ENCODE measurements around the gene LMX1A. TPM values are rescaled to one million over a fixed set of nuclear protein-coding genes. Genes with fewer than 3 reads are reported as not detected.
A peak's percentile ranks its signal among the peaks of the same experiment; 100 is the strongest.

Gene LMX1A
- total RNA-seq, 2 donors from 2014 or later: not detected

DNA sequence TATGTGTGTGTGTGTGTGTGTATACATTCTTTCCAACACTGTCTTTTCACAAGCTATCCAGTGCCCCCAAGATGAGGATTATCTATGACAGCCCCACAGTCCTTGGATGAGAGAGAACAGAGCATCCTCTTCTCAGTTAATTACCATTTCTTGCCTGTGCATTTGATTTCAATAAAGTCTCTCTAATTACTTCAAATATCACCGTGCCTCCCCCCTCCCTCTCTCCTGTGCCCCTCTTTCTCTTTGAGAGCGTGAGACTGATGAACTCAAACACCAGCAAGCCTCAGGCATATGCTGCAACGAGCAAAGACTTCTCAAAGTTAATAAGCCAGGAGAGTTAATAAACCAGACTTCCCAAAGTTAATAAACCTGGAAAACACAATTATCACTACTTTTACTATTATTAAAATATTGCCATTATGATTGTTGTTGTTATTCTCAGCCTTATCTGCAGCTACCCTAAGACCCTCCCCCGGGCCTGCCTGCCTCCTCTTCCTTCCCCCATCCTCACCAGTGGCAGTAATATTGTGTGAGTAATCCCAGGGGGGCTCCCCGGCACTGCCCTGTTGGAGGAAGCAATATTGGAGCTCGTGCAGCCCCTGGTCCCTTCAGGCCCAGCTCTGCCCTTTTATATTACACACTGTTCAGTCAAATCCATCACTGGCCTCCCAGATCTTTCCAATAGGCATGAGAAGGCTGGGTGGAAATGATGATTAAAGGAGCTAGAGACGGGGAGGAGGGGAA, 30.9 kb downstream of the LMX1A start:
- no peaks in the 10 kb centered on the region for H3K36me3 Mint-ChIP-seq
- peaks cover 30 to 49% of the 10 kb centered on the region in 2 donors for H3K27me3 Mint-ChIP-seq
- H3K27ac Mint-ChIP-seq: no peak overlapping the region
- H3K9me3 Mint-ChIP-seq: no peaks in the 10 kb centered on the region
- DNase-seq (ENCODE audit: low spot score): no peak
- H3K4me1 Mint-ChIP-seq (ENCODE audit: low read depth in 2 of 2): no peaks in the 10 kb centered on the region
- H3K4me3 Mint-ChIP-seq: no peak overlapping the region
- no peak for ATAC-seq

DNA sequence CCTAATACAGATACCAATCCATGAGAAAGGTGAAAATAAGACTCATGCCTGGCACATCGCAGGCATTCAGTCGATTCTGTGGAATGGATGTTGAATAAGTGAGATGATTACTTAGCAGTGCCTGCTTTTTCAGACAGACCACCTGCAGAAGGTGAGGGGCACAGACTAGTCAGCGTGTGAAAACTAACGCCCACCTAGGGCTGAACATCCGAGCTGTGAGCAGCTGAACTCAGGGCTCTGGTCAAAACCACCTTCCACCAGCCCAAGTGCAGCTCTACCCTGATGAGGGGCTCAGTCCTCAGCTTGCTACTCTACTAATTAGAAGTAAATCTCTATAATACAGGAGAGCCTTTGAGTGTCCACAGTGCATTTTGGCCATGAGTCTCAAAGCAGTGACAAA, 32.5 kb downstream of the LMX1A start:
- Mint-ChIP-seq H3K27ac (no peak overlapping the region), H3K36me3 (no peaks in the 10 kb centered on the region), H3K9me3 (no peaks in the 10 kb centered on the region), H3K4me3 (no peak overlapping the region), H3K27me3 (peaks cover 24 to 54% of the 10 kb centered on the region in 2 donors), H3K4me1 (ENCODE audit: low read depth in 2 of 2) (no peaks in the 10 kb centered on the region)
- ATAC-seq (no peak), DNase-seq (ENCODE audit: low spot score) (no peak)

DNA sequence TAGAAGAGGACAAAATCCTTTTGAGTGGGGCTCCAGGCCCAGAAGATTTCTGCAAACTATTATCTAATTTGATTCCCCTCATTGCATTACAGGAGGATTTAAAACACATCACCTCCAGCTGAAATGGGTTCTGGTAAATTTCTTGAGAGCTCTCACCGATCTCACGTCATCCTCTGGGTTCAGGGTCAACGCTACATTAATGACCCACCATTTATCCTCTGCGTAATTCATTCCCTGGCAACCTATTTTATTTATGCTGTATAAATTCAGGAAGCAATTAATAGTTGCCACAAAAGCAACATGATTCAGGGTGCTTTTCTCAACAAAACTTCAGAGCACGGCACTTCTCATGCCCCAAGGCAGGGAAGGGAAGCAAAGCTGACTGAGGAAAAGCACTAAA, 38.9 kb downstream of the LMX1A start:
- no peaks in the 10 kb centered on the region for H3K9me3 Mint-ChIP-seq
- no peaks in the 10 kb centered on the region for H3K36me3 Mint-ChIP-seq
- H3K27me3 Mint-ChIP-seq: peaks cover 20 to 58% of the 10 kb centered on the region in 2 donors
- H3K4me3 Mint-ChIP-seq: no peak overlapping the region
- no peak for DNase-seq (ENCODE audit: low spot score)
- H3K27ac Mint-ChIP-seq: no peak overlapping the region
- no peaks in the 10 kb centered on the region for H3K4me1 Mint-ChIP-seq (ENCODE audit: low read depth in 2 of 2)
- ATAC-seq: no peak

DNA sequence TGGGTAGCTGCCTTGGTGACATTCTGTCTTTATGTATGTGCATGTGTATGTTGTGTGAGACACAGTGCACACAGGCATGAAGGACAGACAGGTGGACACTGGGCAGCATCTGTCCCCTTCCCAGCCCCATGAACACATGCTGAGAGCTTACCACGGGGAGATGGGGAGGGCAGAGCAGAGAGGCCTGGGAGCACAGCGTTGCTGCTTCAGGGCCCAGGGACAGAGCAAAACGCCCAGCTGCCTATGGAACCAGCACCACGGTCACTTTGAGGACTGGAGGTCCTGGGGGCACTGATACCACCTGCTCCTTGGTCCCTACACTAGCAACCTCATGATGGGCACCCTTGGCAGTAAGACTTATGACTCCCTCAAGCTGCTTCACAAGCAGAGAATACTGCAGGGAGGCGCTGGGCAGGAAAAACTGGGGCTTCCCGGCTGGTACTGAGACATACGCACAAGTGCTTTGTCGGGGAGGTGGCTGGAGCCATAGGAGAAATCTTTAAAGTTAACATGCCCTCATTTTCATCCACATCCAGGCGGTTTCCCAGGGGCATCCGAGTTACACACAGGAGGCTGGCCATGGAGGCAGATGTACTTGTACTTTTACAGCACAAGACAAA, 40.3 kb downstream of the LMX1A start:
- ATAC-seq (peak; percentile 38 to 46), DNase-seq (ENCODE audit: low spot score) (no peak)
- H3K27ac Mint-ChIP-seq: no peak overlapping the region
- no peaks in the 10 kb centered on the region for H3K4me1 Mint-ChIP-seq (ENCODE audit: low read depth in 2 of 2)
- H3K4me3 Mint-ChIP-seq: no peak overlapping the region
- H3K9me3 Mint-ChIP-seq: no peaks in the 10 kb centered on the region
- peaks cover 20 to 55% of the 10 kb centered on the region in 2 donors for H3K27me3 Mint-ChIP-seq
- no peaks in the 10 kb centered on the region for H3K36me3 Mint-ChIP-seq

DNA sequence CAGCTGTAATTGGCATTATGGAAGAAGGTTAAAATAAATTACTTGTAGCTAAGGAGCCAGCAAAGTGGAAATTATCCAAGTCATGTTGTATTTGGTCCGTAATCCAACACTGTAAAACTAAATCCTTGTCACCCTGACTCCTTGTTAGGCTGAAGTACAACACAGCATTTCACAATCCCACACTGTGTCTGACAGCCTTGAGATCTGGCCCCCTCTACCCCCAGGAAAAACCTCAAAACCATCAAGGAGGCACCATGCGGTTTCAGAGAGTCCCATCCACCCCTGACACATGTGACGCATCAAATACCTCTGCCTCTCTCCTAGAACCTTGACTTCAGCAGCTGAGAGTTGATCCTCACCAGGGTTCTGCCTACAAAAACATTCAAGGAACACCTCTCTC, 41.0 kb downstream of the LMX1A start:
- Mint-ChIP-seq H3K9me3 (no peaks in the 10 kb centered on the region), H3K36me3 (no peaks in the 10 kb centered on the region), H3K27me3 (peaks cover 20 to 47% of the 10 kb centered on the region in 2 donors), H3K4me1 (ENCODE audit: low read depth in 2 of 2) (no peaks in the 10 kb centered on the region), H3K4me3 (no peak overlapping the region), H3K27ac (no peak overlapping the region)
- DNase-seq (ENCODE audit: low spot score) (no peak), ATAC-seq (no peak)

DNA sequence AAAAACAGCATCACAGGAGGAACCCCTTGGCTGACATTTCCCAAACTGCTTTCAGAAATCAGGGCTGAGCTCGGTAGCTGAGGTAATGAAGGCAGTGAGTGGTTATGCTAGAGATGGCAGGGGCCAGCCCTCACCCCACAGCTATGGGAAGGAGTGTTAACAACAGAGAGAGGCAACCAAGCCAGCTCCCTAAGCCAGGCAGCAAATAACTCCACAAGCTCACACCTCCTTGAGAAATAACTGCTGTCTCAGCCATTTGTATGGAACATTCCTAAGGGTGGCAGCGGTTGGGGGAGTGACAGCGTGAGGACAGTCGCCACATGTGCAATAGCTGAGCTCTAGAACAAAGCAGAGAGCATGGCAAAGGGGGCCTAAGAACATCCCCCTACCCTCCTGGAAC, 42.6 kb downstream of the LMX1A start:
- Mint-ChIP-seq H3K27me3 (peaks cover 17 to 40% of the 10 kb centered on the region in 2 donors), H3K4me1 (ENCODE audit: low read depth in 2 of 2) (no peaks in the 10 kb centered on the region), H3K36me3 (no peaks in the 10 kb centered on the region), H3K4me3 (no peak overlapping the region), H3K27ac (no peak overlapping the region), H3K9me3 (no peaks in the 10 kb centered on the region)
- DNase-seq (ENCODE audit: low spot score): no peak
- no peak for ATAC-seq

DNA sequence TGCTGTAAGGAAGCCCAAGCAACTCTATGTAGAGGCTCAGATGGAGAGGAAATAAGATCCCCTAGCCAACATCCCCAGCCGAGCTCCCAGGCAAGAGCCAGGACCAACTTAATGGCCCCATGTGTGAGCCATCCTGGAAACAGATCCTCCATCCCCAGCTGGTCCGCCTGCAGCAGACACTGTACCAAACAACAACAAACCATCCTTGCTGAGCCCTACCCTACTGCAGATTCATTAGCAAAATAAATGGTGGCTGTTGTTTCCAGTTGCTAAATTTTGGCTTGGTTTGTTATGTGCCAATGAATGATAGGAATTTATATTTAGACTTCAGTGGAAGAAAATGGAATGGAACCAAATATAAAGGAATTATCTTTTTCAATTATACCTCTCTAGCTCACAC, 43.9 kb downstream of the LMX1A start:
- H3K4me3 Mint-ChIP-seq: no peak overlapping the region
- H3K27me3 Mint-ChIP-seq: peaks cover 12 to 32% of the 10 kb centered on the region in 2 donors
- no peak overlapping the region for H3K27ac Mint-ChIP-seq
- ATAC-seq (no peak), DNase-seq (ENCODE audit: low spot score) (no peak)
- no peaks in the 10 kb centered on the region for H3K9me3 Mint-ChIP-seq
- H3K36me3 Mint-ChIP-seq: no peaks in the 10 kb centered on the region
- H3K4me1 Mint-ChIP-seq (ENCODE audit: low read depth in 2 of 2): no peaks in the 10 kb centered on the region

DNA sequence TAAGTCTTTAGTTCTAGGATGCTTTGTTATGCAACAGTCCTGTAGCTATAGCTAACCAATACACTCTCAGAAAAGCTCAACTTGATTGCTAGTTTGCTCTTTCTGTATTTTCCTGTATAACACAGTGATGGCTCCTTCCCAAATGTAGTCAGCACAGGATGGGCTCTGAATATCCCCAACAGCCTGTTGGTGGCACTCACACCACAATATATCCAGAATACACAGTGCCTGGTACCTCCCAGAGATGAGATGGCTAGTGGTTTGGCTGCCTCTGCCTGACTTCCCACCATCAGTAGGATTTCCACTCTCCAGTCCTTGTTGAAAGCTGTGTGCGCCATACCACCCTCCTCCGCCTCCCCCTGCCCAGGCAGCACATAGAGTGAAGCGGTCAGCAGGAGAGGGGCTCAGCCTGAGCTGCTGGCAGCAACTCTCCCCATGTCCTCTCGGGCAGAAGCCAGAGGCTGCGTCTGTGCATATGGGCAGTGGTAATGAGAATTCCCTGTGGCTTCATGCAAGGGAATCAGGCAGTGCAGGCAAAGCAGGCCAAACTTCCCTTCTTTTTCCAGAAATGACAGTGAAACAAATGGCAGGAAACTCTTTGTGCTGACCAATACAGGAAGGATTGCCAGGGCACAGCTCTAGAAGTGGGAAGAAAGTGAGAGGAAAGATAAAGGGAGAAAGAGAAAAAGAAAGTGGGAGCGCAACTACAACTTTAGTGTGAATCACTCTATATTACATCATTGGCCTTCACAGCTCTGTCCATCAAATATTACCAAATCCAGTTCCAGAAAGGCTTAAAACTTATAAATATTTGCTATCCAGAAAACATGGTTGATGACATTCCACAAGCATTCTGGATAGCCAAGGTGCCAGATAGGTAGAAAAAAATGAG, 49.7 kb downstream of the LMX1A start:
- peaks cover 12 to 26% of the 10 kb centered on the region in 2 donors for H3K27me3 Mint-ChIP-seq
- H3K9me3 Mint-ChIP-seq: no peaks in the 10 kb centered on the region

DNA sequence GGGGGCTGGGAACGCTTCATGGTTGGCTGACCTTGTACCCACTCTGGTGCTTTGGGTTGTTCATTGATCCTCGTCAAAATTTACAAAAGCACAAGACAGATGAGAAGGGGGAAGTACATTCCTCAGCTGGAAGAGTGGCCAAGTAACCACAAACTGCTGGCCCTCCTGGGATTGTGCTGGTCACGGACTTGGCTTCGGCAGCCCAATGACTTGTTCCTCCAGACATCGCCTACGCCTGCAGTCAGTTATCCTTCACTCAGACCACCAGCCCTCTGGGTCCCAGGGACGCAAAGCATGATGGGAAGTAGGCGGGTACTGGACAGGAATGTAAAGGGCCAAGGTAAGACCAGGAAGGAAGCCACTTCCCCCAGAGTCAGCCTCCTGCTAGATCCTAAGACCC, 53.1 kb downstream of the LMX1A start:
- no peaks in the 10 kb centered on the region for H3K4me1 Mint-ChIP-seq (ENCODE audit: low read depth in 2 of 2)
- no peak for ATAC-seq
- no peak overlapping the region for H3K27ac Mint-ChIP-seq

More for the DNA sequence above, 49.7 kb downstream of the LMX1A start:
- ATAC-seq (peak in 1 of 2 donors; percentile 34), DNase-seq (ENCODE audit: low spot score) (no peak)
- Mint-ChIP-seq H3K4me3 (no peak overlapping the region), H3K27ac (no peak overlapping the region), H3K36me3 (no peaks in the 10 kb centered on the region), H3K4me1 (ENCODE audit: low read depth in 2 of 2) (no peaks in the 10 kb centered on the region)

DNA sequence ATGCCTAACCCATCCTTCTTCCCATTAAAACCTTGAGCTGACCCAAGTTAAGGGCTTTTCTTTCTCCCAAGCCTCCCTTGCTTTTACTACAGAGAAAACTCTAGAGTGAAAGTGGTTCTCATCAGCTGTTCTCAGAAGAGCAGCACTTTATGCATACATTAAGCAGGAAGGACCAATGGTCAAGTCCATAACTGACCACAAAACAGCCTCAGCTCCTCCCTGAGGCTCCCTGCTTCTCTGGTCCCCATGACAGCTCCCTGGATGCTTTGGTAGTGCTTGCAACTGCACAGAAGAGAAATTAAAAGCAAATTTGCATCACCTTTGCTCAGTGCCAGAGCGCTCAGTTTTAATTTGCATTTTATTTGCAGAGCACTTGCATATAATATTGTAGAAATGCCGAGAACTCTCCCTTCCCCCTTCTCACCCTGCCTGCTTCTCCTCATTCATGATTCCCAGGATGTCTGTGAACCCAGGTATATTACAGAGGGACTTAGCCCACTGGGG, 56.1 kb downstream of the LMX1A start:
- H3K36me3 Mint-ChIP-seq: no peaks in the 10 kb centered on the region
- ATAC-seq: no peak
- no peak for DNase-seq (ENCODE audit: low spot score)
- no peaks in the 10 kb centered on the region for H3K9me3 Mint-ChIP-seq
- no peak overlapping the region for H3K27ac Mint-ChIP-seq
- H3K27me3 Mint-ChIP-seq: peaks cover 16 to 23% of the 10 kb centered on the region in 2 donors
- no peaks in the 10 kb centered on the region for H3K4me1 Mint-ChIP-seq (ENCODE audit: low read depth in 2 of 2)
- H3K4me3 Mint-ChIP-seq: no peak overlapping the region

More for the DNA sequence above, 53.1 kb downstream of the LMX1A start:
- Mint-ChIP-seq H3K4me3 (no peak overlapping the region), H3K36me3 (no peaks in the 10 kb centered on the region), H3K9me3 (no peaks in the 10 kb centered on the region), H3K27me3 (peaks cover 22 to 29% of the 10 kb centered on the region in 2 donors)
- no peak for DNase-seq (ENCODE audit: low spot score)

DNA sequence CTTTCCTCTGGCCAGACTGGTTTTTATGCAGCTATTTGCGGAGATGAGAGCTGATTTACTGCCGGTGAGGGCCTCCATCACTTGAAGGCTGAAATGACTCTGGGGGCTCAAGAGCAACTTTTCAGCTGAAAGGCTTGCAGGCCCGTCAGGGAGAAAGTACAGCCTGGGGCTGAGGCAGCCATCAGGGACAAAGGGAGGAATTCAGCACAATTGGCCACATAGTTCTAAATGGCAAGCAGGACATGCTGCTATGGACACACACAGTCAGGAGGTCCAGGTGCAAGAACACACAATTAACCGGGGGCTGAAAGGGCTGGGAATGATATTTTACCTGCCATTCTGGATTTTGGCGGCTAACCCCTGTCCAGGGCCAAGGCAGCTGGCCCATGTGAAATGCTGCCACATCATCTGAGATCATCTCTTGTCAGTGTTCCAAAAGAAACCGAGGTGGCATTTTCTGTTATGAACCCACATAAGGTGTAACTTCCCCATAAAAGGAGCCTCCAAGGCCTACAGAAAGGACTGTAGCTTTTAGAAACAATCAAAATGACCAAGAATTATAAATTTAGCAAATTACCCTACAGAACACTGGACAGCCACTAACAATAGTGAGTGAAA, 58.2 kb downstream of the LMX1A start:
- no peaks in the 10 kb centered on the region for H3K9me3 Mint-ChIP-seq
- no peak overlapping the region for H3K4me3 Mint-ChIP-seq
- no peaks in the 10 kb centered on the region for H3K36me3 Mint-ChIP-seq
- H3K27ac Mint-ChIP-seq: no peak overlapping the region
- H3K27me3 Mint-ChIP-seq: peaks cover 8 to 15% of the 10 kb centered on the region in 2 donors
- DNase-seq (ENCODE audit: low spot score) (no peak), ATAC-seq (no peak)
- no peaks in the 10 kb centered on the region for H3K4me1 Mint-ChIP-seq (ENCODE audit: low read depth in 2 of 2)

DNA sequence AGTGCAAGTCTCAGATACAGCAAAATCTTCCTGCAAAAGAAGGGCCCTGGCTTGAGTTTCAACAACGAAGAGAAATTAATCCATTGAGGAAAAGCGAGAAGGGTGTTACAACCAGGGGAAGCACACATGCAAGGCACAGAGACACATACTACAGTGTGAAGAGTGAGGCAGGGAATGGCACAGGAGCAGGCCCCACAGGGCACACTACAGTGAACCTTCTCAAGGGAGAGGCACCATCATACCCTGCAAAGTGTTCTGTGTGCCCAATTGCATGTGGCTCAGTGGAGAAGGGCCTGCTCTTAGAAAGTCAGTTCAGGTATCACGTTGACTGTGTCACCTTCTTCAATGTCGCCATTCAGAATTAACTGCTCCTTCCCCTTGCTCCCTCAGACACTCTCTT, 60.3 kb downstream of the LMX1A start:
- Mint-ChIP-seq H3K36me3 (no peaks in the 10 kb centered on the region), H3K4me3 (no peak overlapping the region), H3K9me3 (no peaks in the 10 kb centered on the region), H3K27me3 (peaks cover 4 to 12% of the 10 kb centered on the region in 2 donors), H3K4me1 (ENCODE audit: low read depth in 2 of 2) (no peaks in the 10 kb centered on the region), H3K27ac (no peak overlapping the region)
- DNase-seq (ENCODE audit: low spot score) (no peak), ATAC-seq (no peak)

DNA sequence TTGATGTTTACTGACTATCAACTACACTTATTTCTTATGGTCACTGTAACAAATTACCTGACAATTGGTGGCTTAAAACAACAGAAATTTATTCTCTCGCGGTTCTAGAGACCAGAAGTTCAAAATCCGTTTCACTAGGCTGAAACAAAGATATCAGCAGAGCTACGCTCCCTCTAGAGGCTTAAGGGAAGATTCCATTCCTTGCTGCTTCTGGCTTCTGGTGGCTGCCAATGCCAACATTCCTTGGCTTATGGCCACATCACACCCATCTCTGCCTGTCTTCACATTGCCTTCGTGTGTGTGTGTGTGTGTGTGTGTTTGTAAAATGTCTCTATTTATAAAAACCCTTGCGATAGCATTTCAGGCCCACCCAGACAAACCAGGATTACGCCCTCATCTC, 66.4 kb downstream of the LMX1A start:
- Mint-ChIP-seq H3K27ac (no peak overlapping the region), H3K4me3 (no peak overlapping the region), H3K27me3 (peaks cover 7 to 8% of the 10 kb centered on the region in 2 donors), H3K4me1 (ENCODE audit: low read depth in 2 of 2) (no peaks in the 10 kb centered on the region), H3K36me3 (no peaks in the 10 kb centered on the region), H3K9me3 (no peaks in the 10 kb centered on the region)
- ATAC-seq: no peak
- DNase-seq (ENCODE audit: low spot score): no peak
